ENCODE data around the gene GRM7. TPM values are rescaled to one million over a fixed set of nuclear protein-coding genes. Genes with fewer than 3 reads are reported as not detected.

The GRM7 gene
- total RNA-seq, 2 experiments from 2014 or later, result not detected

DNA sequence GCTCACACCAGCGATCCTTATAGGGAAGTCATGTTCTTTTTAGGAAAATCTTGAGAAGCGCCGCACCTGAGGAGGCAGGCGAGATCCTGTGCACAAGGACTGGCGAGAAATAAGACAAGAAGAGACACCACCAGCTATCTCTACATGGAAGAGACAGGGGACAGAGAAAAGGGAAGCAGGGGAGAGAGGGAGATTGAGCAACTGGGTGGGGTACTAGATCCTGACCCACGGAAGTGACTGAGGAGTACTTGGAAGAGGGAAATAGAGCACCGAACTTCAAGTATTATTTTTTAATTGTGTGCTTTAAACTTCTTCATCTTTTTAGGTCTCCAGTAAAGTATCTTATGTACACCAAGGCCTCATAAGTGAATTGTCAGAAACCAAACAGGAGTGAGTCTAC, 898.7 kb downstream of the GRM7 start:
- Mint-ChIP-seq H3K4me1 (no peaks in the 10 kb centered on the region), H3K36me3 (ENCODE audit: low read depth) (no peaks in the 10 kb centered on the region), H3K4me3 (no peak overlapping the region), H3K9me3 (ENCODE audit: low read depth) (no peaks in the 10 kb centered on the region), H3K27me3 (no peaks in the 10 kb centered on the region), H3K27ac (no peak overlapping the region)
- DNase-seq (no peak), ATAC-seq (no peak)
- CTCF ChIA-PET, result no interaction called here
- POLR2A ChIA-PET, result no interaction called here
- intact Hi-C loops (cut with DNase I, micrococcal nuclease), result no loop called here

DNA sequence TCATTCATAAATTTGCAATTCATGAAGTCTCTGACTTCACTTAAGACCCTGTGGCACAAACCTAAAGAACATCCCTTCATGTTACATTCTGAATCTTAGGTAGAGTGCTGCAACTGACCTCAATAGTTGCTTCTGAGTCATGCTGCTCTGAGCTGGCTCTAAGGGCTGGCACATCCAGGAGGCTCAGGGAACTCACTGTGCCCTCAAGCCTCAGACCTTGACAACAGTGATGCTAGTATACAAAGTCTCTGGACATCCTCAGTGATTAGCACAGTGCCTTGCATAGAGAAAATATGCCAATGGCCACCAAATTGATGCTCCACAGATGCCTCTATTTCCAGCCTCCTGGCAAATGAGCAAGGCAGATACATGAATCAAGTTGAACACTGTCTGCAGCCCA, 899.8 kb downstream of the GRM7 start:
- Mint-ChIP-seq H3K27ac (no peak overlapping the region), H3K4me1 (no peaks in the 10 kb centered on the region)

DNA sequence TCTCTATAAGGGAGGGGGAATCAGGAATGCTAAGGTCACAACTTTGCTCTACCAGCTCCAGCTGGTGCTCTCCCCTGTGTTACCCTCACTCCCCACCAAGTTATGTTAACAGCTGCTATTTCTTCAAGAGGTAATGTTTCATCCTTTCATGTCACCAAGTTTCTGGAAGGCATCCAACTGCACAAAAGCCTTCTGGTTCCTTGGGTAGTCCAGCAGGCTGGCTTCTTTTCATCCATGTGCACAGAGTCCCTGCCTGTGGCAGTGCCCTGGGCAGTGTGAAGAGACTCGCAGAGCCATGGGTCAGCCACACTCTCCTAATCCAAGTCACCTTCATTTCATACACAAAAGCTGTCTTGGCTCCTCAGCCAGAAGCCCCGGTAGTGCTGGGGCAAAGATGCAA, 903.2 kb downstream of the GRM7 start:
- no peak for DNase-seq
- Mint-ChIP-seq H3K9me3 (ENCODE audit: low read depth) (peaks cover 5% of the 10 kb centered on the region), H3K27ac (no peak overlapping the region), H3K27me3 (no peaks in the 10 kb centered on the region), H3K4me3 (no peak overlapping the region), H3K4me1 (no peaks in the 10 kb centered on the region), H3K36me3 (ENCODE audit: low read depth) (no peaks in the 10 kb centered on the region)
- intact Hi-C loops (cut with DNase I, micrococcal nuclease), result no loop called here
- ChIA-PET POLR2A (no interaction called here), CTCF (no interaction called here)
- ATAC-seq, result no peak

More for the DNA sequence above, 899.8 kb downstream of the GRM7 start:
- ATAC-seq, result no peak
- CTCF ChIA-PET, result no interaction called here
- Mint-ChIP-seq H3K9me3 (ENCODE audit: low read depth) (no peaks in the 10 kb centered on the region), H3K4me3 (no peak overlapping the region), H3K36me3 (ENCODE audit: low read depth) (no peaks in the 10 kb centered on the region), H3K27me3 (no peaks in the 10 kb centered on the region)
- DNase-seq, result no peak
- POLR2A ChIA-PET, result no interaction called here
- intact Hi-C loops (cut with DNase I, micrococcal nuclease), result no loop called here

DNA sequence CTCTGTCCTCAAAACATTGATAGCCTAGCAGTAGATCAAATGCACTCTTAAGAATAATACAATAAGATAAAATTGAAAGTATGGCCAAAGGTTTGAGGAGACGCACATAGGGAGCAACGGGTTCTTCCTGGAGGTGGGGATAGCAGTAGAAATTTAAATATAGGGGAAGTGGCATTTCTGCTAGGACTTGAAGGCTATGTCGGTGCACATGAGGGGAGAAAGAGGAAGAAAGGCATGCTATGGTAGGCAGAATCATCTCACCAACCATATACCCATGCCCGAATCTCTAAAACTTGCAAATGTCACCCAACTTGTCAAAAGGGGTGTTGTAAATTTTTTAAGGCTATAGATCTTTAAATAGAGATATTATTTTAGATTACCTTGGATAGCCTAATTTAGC, 905.6 kb downstream of the GRM7 start:
- Mint-ChIP-seq H3K27ac (no peak overlapping the region), H3K4me1 (no peaks in the 10 kb centered on the region), H3K9me3 (ENCODE audit: low read depth) (peaks cover 5% of the 10 kb centered on the region), H3K36me3 (ENCODE audit: low read depth) (no peaks in the 10 kb centered on the region), H3K27me3 (no peaks in the 10 kb centered on the region), H3K4me3 (no peak overlapping the region)
- intact Hi-C loops (cut with DNase I, micrococcal nuclease), result no loop called here
- POLR2A ChIA-PET, result no interaction called here
- ATAC-seq (no peak), DNase-seq (no peak)
- CTCF ChIA-PET, result no interaction called here

DNA sequence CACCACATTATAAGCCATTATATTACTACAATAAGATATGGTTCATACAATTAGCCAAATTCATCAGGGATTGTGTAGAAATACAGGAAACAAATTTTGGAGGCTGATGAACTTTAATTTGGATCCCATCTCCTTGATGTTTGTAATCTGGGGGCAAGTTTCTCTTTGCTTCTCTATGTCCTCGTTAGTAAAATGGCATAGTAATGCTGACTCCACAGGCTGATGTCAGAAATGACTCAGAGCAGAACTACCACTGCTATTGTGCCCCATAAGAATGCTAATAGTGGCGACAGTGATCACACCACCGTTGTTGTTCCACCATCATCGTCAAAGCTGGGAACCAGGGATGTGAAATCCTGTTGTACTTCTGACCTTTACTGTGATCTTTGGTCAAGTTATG, 918.4 kb downstream of the GRM7 start:
- H3K27me3 Mint-ChIP-seq, result no peaks in the 10 kb centered on the region
- H3K27ac Mint-ChIP-seq, result no peak overlapping the region
- ATAC-seq, result no peak
- no peak overlapping the region for H3K4me3 Mint-ChIP-seq
- H3K9me3 Mint-ChIP-seq (ENCODE audit: low read depth), result no peaks in the 10 kb centered on the region
- H3K4me1 Mint-ChIP-seq, result no peaks in the 10 kb centered on the region
- POLR2A ChIA-PET, result no interaction called here
- CTCF ChIA-PET, result no interaction called here
- intact Hi-C loops (cut with DNase I, micrococcal nuclease), result no loop called here
- no peaks in the 10 kb centered on the region for H3K36me3 Mint-ChIP-seq (ENCODE audit: low read depth)
- no peak for DNase-seq

DNA sequence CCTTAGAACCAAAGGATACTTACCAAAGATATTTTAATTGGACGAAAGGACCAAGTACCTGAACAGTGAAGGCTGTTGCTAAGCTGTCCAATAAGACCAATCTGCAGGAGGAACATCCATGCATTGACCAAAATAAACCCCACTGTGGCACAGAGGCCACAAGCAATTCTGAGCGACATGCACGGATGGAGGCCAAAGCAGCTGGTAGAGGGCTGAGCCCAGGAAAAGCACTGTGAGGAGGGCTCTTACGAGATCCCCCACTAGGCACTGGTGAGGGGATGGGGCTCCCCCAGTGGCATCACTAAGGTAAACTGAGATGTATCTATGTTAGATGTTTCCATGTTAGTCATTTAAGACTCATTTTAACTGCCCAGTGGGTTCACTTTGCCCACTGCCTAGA, 920.5 kb downstream of the GRM7 start:
- Mint-ChIP-seq H3K4me1 (no peaks in the 10 kb centered on the region), H3K9me3 (ENCODE audit: low read depth) (no peaks in the 10 kb centered on the region)
- intact Hi-C loops (cut with DNase I, micrococcal nuclease), result no loop called here

DNA sequence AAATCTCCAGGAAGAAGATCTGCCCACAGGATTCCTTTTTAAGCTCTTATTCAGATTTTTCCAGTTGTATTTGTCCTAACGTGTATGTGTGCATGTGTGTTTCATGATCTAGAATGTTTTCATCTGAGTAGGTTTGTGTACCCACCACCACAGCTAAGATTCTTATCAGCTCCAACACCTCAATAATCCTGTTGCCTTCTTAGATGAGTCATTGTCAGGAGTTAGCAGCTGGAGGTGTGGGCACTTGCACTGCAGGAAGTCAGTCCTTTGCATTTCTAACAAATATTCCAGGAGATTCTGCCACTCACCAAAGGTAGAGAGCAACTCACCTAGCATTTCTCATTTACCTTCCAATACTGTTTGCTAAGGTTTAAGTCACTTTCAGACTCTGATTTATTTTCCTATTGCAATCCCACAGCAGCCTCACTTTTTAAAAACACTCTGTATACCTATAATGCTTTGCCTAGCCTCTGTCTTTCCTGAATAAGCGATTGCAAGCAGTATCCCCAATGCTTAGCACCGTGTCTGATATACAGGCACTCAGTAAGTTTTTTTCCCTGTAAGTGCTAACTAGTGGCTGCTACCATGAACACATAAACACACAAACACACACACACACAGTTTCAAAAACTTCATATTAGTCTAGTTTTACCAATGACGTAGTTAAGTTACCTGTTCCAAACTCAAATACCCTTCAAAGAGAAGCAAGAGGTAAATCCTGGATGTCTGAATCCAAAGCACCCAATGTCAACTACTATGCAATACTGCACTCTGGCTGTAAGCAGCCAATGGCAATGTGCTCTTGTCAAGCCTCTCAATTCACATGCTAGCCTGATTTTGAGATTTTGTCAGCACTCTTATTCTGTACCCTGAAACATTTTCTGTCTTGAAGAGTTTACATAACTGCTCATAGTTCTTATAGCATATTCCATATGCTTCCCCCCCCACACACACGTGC, 927.2 kb downstream of the GRM7 start:
- Mint-ChIP-seq H3K27me3 (no peaks in the 10 kb centered on the region), H3K4me3 (no peak overlapping the region), H3K36me3 (ENCODE audit: low read depth) (no peaks in the 10 kb centered on the region), H3K9me3 (ENCODE audit: low read depth) (no peaks in the 10 kb centered on the region), H3K27ac (no peak overlapping the region), H3K4me1 (no peaks in the 10 kb centered on the region)
- POLR2A ChIA-PET, result no interaction called here
- DNase-seq (no peak), ATAC-seq (no peak)
- intact Hi-C loops (cut with DNase I, micrococcal nuclease), result no loop called here
- CTCF ChIA-PET, result no interaction called here

More for the DNA sequence above, 920.5 kb downstream of the GRM7 start:
- H3K27me3 Mint-ChIP-seq, result no peaks in the 10 kb centered on the region
- DNase-seq (no peak), ATAC-seq (no peak)
- ChIA-PET CTCF (no interaction called here), POLR2A (interaction anchor here (0.7 kb wide), 1 partner anchor 146 kb away, joined by 3 read pairs; no protein-coding TSS in a partner anchor)
- H3K4me3 Mint-ChIP-seq, result no peak overlapping the region
- H3K27ac Mint-ChIP-seq, result no peak overlapping the region
- no peaks in the 10 kb centered on the region for H3K36me3 Mint-ChIP-seq (ENCODE audit: low read depth)

DNA sequence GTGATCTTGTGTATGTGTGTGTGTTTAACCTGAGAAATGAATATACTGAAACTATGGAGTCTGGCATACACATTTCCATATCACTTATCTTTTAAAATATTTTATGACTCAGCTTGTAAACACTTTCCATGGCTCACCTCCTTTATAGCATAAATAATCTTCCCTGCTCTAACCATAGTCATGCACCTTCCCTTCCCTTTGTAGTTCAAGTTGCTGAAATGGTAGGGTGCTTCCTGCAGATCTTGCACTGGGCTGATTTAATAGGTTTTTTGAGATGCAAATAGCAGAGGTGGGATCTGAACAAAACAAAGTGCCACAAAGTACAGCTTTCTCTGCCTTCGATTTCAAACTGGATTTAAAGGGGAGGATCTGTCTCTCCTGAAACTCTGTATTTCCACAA, 928.0 kb downstream of the GRM7 start:
- CTCF ChIA-PET, result no interaction called here
- DNase-seq (no peak), ATAC-seq (no peak)
- Mint-ChIP-seq H3K4me3 (no peak overlapping the region), H3K4me1 (no peaks in the 10 kb centered on the region), H3K36me3 (ENCODE audit: low read depth) (no peaks in the 10 kb centered on the region), H3K27me3 (no peaks in the 10 kb centered on the region), H3K27ac (no peak overlapping the region), H3K9me3 (ENCODE audit: low read depth) (no peaks in the 10 kb centered on the region)
- intact Hi-C loops (cut with DNase I, micrococcal nuclease), result no loop called here
- POLR2A ChIA-PET, result no interaction called here

DNA sequence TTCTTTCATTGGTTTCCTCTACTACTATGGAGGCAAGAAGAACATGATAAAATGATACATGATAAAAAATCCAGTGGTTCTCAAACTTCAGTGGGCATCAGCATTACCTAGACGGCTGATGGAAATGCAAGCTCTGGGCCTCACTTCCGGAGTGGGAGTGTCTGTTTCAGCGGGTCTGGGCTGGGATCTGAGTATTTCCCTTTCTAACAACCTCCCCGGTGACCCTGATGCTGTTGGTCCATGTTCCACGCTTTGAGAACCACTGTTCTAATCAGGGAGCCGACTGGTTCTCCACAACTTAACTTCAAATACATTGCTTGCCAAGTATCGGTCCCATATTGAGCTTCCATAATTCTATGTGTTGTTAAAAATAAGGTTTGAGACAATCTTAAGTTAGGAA, 928.4 kb downstream of the GRM7 start:
- no peak overlapping the region for H3K27ac Mint-ChIP-seq

DNA sequence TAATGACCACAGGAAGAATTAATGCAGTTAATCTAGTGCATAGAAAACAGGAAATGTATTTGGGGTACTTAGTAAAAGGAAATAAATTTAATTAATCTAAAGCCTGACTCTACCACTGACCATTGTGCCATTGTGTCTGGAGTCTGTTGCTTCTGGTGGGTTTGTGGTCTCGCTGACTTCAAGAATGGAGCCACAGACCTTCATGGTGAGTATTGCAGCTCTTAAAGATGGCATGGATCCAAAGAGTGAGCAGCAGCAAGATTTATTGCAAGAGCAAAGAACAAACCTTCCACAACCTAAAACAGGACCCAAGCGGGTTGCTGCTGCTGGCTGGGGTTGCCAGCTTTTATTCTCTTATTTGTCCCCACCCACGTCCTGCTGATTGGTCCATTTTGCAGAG, 929.2 kb downstream of the GRM7 start:
- ATAC-seq, result no peak
- Mint-ChIP-seq H3K9me3 (ENCODE audit: low read depth) (no peaks in the 10 kb centered on the region), H3K4me3 (no peak overlapping the region), H3K27me3 (no peaks in the 10 kb centered on the region), H3K4me1 (no peaks in the 10 kb centered on the region), H3K36me3 (ENCODE audit: low read depth) (no peaks in the 10 kb centered on the region), H3K27ac (no peak overlapping the region)
- CTCF ChIA-PET, result no interaction called here
- POLR2A ChIA-PET, result no interaction called here
- no peak for DNase-seq
- intact Hi-C loops (cut with DNase I, micrococcal nuclease), result no loop called here

More for the DNA sequence above, 928.4 kb downstream of the GRM7 start:
- ATAC-seq (no peak), DNase-seq (no peak)
- H3K27me3 Mint-ChIP-seq, result no peaks in the 10 kb centered on the region
- intact Hi-C loops (cut with DNase I, micrococcal nuclease), result no loop called here
- no peaks in the 10 kb centered on the region for H3K9me3 Mint-ChIP-seq (ENCODE audit: low read depth)
- no peaks in the 10 kb centered on the region for H3K4me1 Mint-ChIP-seq
- H3K4me3 Mint-ChIP-seq, result no peak overlapping the region
- no peaks in the 10 kb centered on the region for H3K36me3 Mint-ChIP-seq (ENCODE audit: low read depth)
- CTCF ChIA-PET, result no interaction called here
- POLR2A ChIA-PET, result no interaction called here
